ENCODE measurements around the gene CEP170B. TPM values are rescaled to one million over a fixed set of nuclear protein-coding genes. Genes with fewer than 3 reads are reported as not detected.

Gene CEP170B
- total and polyA plus RNA-seq, 2 of the 13 experiments (the other 11 are each of a cell fraction or from before 2014, with no cell fraction given), result 4.3 to 8.8 TPM

DNA sequence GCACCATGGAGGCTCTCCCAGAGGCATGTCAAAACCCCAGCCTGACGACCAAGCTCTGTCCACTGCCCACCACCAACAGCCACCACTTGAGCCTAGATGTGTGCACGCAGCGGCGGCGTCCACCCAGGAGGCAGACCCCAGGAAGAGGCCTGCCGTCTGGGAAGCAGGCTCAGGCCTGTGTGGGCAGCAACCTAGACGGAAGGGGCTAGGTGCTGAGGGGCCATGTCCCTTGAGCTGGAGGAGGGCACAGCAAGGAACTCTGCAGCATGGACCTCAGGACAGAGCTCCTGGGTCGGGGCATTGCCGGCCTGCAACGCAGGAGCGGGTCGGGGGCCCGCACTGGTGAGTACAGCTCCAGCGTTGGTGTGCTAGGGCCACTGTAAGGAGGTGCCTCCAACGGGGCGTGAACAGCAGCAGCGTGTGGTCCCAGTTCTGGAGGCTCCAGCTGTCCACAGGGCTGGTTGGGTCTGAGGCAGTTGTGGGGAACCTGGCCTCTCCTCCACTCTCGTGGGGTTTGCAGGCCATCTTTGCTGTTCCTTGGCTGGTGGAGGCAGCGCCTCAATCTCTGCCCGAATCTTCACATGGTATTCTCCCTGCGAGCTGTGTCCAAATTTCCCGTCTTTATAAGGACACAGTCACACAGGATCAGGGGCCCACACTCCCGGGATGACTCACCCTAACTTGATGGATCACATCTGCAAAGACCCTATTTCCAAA, 43.7 kb upstream of the CEP170B start (continued):
- TF ChIP-seq, protein P1, sequence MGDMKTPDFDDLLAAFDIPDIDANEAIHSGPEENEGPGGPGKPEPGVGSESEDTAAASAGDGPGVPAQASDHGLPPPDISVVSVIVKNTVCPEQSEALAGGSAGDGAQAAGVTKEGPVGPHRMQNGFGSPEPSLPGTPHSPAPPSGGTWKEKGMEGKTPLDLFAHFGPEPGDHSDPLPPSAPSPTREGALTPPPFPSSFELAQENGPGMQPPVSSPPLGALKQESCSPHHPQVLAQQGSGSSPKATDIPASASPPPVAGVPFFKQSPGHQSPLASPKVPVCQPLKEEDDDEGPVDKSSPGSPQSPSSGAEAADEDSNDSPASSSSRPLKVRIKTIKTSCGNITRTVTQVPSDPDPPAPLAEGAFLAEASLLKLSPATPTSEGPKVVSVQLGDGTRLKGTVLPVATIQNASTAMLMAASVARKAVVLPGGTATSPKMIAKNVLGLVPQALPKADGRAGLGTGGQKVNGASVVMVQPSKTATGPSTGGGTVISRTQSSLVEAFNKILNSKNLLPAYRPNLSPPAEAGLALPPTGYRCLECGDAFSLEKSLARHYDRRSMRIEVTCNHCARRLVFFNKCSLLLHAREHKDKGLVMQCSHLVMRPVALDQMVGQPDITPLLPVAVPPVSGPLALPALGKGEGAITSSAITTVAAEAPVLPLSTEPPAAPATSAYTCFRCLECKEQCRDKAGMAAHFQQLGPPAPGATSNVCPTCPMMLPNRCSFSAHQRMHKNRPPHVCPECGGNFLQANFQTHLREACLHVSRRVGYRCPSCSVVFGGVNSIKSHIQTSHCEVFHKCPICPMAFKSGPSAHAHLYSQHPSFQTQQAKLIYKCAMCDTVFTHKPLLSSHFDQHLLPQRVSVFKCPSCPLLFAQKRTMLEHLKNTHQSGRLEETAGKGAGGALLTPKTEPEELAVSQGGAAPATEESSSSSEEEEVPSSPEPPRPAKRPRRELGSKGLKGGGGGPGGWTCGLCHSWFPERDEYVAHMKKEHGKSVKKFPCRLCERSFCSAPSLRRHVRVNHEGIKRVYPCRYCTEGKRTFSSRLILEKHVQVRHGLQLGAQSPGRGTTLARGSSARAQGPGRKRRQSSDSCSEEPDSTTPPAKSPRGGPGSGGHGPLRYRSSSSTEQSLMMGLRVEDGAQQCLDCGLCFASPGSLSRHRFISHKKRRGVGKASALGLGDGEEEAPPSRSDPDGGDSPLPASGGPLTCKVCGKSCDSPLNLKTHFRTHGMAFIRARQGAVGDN (CRISPR knock-in tag; IDR thresholded peaks at IDR 0.05), result peak; percentile 67
- no peak for TF ChIP-seq TCF12 (IDR thresholded peaks at IDR 0.05)
- TF ChIP-seq TCF12 (CRISPR knock-in tag; IDR thresholded peaks at IDR 0.05), result no peak
- TF ChIP-seq, protein P2, sequence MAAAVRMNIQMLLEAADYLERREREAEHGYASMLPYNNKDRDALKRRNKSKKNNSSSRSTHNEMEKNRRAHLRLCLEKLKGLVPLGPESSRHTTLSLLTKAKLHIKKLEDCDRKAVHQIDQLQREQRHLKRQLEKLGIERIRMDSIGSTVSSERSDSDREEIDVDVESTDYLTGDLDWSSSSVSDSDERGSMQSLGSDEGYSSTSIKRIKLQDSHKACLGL (CRISPR knock-in tag; IDR thresholded peaks at IDR 0.05), result 0 out of 2 replicates have a peak, but pooled peaks have one; percentile 8
- peak; percentile 20; the same call in 1 of the 2 replicates for TF ChIP-seq KAT7 (CRISPR knock-in tag; IDR thresholded peaks at IDR 0.05; ENCODE audit: borderline replicate concordance)
- TF ChIP-seq NFATC3 (CRISPR knock-in tag; IDR thresholded peaks at IDR 0.05), result no peak
- TF ChIP-seq IKZF1 (IDR thresholded peaks at IDR 0.05), result no peak
- TF ChIP-seq MTF1 (CRISPR knock-in tag; IDR thresholded peaks at IDR 0.05), result no peak
- no peak for TF ChIP-seq ZFYVE20 (CRISPR knock-in tag; IDR thresholded peaks at IDR 0.05; ENCODE audit: borderline replicate concordance, low read depth)
- peak; percentile 43 for TF ChIP-seq ZFY (CRISPR knock-in tag; IDR thresholded peaks at IDR 0.05)
- TF ChIP-seq HNRNPLL (IDR thresholded peaks at IDR 0.05; ENCODE audit: low read depth, low read length, poor library complexity, severe bottlenecking), result no peak
- 0 out of 2 replicates have a peak, but pooled peaks have one; percentile 26 for TF ChIP-seq ZNF292 (CRISPR knock-in tag; IDR thresholded peaks at IDR 0.05; ENCODE audit: borderline replicate concordance, low read depth)
- TF ChIP-seq TFAP4 (IDR thresholded peaks at IDR 0.05; ENCODE audit: borderline replicate concordance, low read depth), result no peak
- no peak for TF ChIP-seq ZFP82 (CRISPR knock-in tag; IDR thresholded peaks at IDR 0.05; ENCODE audit: borderline replicate concordance)
- no peak for TF ChIP-seq MIXL1 (CRISPR knock-in tag; IDR thresholded peaks at IDR 0.05)
- no peak for TF ChIP-seq KDM3A (CRISPR knock-in tag; IDR thresholded peaks at IDR 0.05; ENCODE audit: low read depth)
- no peak for TF ChIP-seq ZBTB20 (CRISPR knock-in tag; IDR thresholded peaks at IDR 0.05; ENCODE audit: borderline replicate concordance, low read depth)
- TF ChIP-seq ZNF30 (CRISPR knock-in tag; IDR thresholded peaks at IDR 0.05), result 0 out of 2 replicates have a peak, but pooled peaks have one; percentile 38
- no peak for TF ChIP-seq HDAC1 (CRISPR knock-in tag; IDR thresholded peaks at IDR 0.05)
- no peak for TF ChIP-seq ZFP37 (CRISPR knock-in tag; IDR thresholded peaks at IDR 0.05; ENCODE audit: borderline replicate concordance)
- TF ChIP-seq HNF4A (CRISPR knock-in tag; IDR thresholded peaks at IDR 0.05), result no peak
- no peak for TF ChIP-seq RFX1 (IDR thresholded peaks at IDR 0.05)
- TF ChIP-seq AGO2 (optimal IDR thresholded peaks at IDR 0.05; ENCODE audit: low read depth, low read length), result peak; percentile 35
- no peak for TF ChIP-seq ZNF282 (IDR thresholded peaks at IDR 0.05; ENCODE audit: partially characterized antibody)
- TF ChIP-seq MYNN (CRISPR knock-in tag; IDR thresholded peaks at IDR 0.05; ENCODE audit: low read depth), result no peak
- no peak for TF ChIP-seq ZNF432 (CRISPR knock-in tag; IDR thresholded peaks at IDR 0.05; ENCODE audit: borderline replicate concordance)
- TF ChIP-seq, protein P3, sequence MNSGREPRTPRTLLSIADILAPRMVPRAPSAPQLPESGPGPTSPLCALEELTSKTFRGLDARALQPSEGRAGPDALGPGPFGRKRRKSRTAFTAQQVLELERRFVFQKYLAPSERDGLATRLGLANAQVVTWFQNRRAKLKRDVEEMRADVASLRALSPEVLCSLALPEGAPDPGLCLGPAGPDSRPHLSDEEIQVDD (CRISPR knock-in tag; IDR thresholded peaks at IDR 0.05; ENCODE audit: borderline replicate concordance), result no peak
